ENCODE measurements around the gene IL4. TPM values are rescaled to one million over a fixed set of nuclear protein-coding genes. Genes with fewer than 3 reads are reported as not detected.
A peak's percentile ranks its signal among the peaks of the same experiment; 100 is the strongest.

IL4 gene
- total RNA-seq, 4 donors from 2014 or later, result not detected

DNA sequence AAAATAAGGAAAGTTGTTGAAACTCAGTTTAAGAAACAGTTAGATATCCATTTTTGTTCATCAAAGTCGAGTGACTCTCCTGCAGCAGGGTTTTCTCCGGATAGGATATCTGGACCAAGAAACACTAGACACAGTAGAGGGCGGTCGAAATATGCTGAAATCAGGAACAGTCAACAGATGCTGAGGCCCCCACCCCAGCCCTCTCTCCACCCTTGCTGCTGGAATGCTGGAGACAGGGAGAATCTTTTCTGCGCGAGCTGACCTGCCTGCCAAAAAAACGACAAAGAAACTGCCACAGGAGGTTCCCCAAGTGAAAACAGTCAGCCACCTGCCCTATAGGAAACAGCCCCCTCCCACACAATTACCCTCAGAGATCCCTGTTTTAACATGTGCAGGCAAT lies 20.1 kb upstream of the IL4 start:
- TF ChIP-seq CTCF (IDR thresholded peaks at IDR 0.05) (no peak), POLR2A (IDR thresholded peaks at IDR 0.05) (no peak)

GRCh38 chr5:132655821-132656773 lies 17.7 kb upstream of the IL4 start:
- Histone ChIP-seq H3K9me3 (no peaks in the 10 kb centered on the region), H3K4me1 (peaks cover 0 to 11% of the 10 kb centered on the region in 2 donors), H3K27ac (no peak overlapping the region), H3K27me3 (peaks cover 10 to 13% of the 10 kb centered on the region in 2 donors), H3K4me3 (peak overlapping the region in 1 of 2 donors; percentile 9), H3K36me3 (no peaks in the 10 kb centered on the region)
- no peak for DNase-seq
- intact Hi-C loops (cut with DNase I; ENCODE audit: low total_unique reads), result no loop called here
- no peak for TF ChIP-seq POLR2A (IDR thresholded peaks at IDR 0.05)
- no peak for TF ChIP-seq CTCF (IDR thresholded peaks at IDR 0.05)

More for the DNA sequence above, 20.1 kb upstream of the IL4 start:
- Histone ChIP-seq H3K27ac (no peak overlapping the region), H3K4me1 (peaks cover 0 to 11% of the 10 kb centered on the region in 2 donors), H3K4me3 (no peak overlapping the region), H3K9me3 (no peaks in the 10 kb centered on the region), H3K36me3 (no peaks in the 10 kb centered on the region), H3K27me3 (peaks cover 10 to 13% of the 10 kb centered on the region in 2 donors)
- DNase-seq, result no peak
- intact Hi-C loops (cut with DNase I; ENCODE audit: low total_unique reads), result no loop called here

GRCh38 chr5:132656774-132657355 lies 16.9 kb upstream of the IL4 start:
- no peak for DNase-seq
- H3K27ac ChIP-seq, result no peak overlapping the region
- intact Hi-C loops (cut with DNase I; ENCODE audit: low total_unique reads), result no loop called here
- H3K27me3 ChIP-seq, result peaks cover 10 to 13% of the 10 kb centered on the region in 2 donors
- H3K4me3 ChIP-seq, result no peak overlapping the region
- no peaks in the 10 kb centered on the region for H3K9me3 ChIP-seq
- TF ChIP-seq CTCF (IDR thresholded peaks at IDR 0.05) (no peak), POLR2A (IDR thresholded peaks at IDR 0.05) (no peak)
- H3K4me1 ChIP-seq, result peaks cover 0 to 11% of the 10 kb centered on the region in 2 donors
- H3K36me3 ChIP-seq, result no peaks in the 10 kb centered on the region

- no peaks in the 10 kb centered on the region for H3K9me3 ChIP-seq
- H3K27ac ChIP-seq, result no peak within 1 kb of the TSS
- TF ChIP-seq POLR2A (IDR thresholded peaks at IDR 0.05) (no peak), CTCF (IDR thresholded peaks at IDR 0.05) (no peak)
- peaks cover 0 to 11% of the 10 kb centered on the region in 2 donors for H3K4me1 ChIP-seq
- H3K36me3 ChIP-seq, result no peaks in the 10 kb centered on the region
- peaks cover 10 to 13% of the 10 kb centered on the region in 2 donors for H3K27me3 ChIP-seq
- intact Hi-C loops (cut with DNase I; ENCODE audit: low total_unique reads), result no loop called here
- DNase-seq, result no peak
- H3K4me3 ChIP-seq, result no peak within 1 kb of the TSS
Measured at GRCh38 chr5:132657676-132658380, 16.0 kb upstream of the IL4 start, which contains the start of gene IL13. IL13 (plus strand) TSS chr5:132658173; CDS start chr5:132658187, 14 bp downstream.

Data from uterus (tissue), 4 donors.